RCC 7860 (cell line): ENCODE results near the gene FAM163B.

ENCODE experiments used
- DNase-seq: peaks from one replicate; pipeline ENCODE4 v3.0.0-alpha.2; 2015; ENCODE audit warnings: low spot score
- FAIRE-seq: peaks from 2 replicates; lab custom pipeline; 2012; peaks lifted over from hg19 to GRCh38; lab: Jason Lieb, UNC

The FAM163B gene

DNA sequence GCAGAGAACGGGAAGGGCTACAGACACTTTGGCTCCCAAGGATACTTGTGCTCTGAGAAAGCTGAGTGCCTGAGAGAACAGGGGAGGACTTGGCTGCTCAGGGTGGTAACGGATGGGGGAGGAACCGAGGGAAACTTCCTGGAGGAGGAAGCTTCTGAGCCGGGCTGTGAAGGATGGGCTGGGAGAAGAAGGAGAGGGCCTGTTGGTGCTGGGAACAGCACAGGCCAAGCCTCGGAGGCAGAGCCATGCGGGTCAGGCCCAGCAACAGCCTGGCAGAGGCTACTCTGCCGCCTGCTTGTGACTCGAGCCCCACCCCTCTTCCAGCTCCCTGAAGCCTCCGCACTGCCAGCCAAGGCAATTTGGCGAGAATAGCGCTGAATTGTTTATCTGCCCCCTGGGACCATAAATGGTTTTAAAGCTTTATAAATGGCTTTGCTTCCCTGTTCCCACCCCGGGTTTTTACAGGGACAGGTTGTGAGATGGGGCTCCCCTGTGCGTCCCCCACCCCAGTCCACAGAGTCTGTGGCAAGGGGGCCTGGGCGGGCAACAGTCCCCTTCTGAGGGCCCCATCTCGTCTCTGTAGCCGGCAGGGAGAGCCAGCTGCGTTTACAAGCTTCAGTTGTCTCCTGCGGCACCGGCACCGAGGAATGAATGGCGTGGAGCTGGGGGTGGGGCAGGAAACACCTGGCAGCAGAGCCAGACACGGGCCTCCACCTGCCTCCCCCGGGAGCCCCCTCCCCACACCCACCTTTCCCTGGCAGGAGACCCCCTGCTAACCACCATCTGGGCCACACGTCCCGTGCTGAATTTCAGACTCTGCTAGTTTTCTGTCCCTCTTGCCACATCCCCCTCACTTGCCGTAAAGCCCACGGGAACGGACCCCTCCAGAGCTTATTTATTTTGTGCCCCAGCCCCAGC, 24.4 kb downstream of the FAM163B start:
- no peak for DNase-seq
- FAIRE-seq = no peak

DNA sequence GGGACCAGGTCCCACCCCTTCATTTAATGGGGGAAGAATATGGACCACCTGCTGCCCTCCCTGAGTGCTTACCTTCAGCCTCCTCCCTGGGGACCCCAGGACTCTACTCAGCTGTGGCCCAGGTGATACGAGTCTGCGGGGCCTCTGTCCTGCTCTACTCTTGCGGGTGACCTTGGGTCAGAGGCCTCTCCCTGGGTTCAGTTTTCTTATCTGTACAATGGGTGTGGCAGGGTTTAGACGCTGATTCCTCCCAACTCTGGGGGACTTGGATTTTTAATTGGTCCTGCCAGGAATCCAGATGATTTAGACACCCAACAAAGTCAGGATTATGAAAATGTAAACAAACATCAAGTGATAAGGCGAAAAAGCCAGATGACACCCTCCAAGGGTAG, 25.0 kb downstream of the FAM163B start:
- no peak for FAIRE-seq
- DNase-seq = no peak

DNA sequence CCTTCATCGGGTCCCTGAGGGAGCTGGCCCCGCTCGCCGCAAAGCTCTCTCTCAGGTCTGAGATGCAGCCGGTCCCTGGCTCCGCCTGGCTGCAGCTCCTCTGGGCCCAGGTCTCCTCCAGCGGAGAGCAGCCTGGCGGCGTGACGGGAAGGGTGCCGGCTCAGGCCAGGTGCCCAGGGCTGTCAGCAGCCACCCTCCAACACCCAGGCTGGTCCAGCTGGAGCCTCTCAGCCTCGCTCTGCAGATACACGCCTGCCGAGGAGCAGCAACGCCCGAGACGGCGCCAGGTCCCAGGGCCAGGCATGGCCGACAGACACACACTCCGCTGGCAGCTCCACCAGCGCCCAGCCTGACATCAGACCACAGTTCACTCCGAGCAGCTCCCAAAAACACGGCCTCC, 25.6 kb downstream of the FAM163B start:
- FAIRE-seq = no peak
- DNase-seq = no peak

DNA sequence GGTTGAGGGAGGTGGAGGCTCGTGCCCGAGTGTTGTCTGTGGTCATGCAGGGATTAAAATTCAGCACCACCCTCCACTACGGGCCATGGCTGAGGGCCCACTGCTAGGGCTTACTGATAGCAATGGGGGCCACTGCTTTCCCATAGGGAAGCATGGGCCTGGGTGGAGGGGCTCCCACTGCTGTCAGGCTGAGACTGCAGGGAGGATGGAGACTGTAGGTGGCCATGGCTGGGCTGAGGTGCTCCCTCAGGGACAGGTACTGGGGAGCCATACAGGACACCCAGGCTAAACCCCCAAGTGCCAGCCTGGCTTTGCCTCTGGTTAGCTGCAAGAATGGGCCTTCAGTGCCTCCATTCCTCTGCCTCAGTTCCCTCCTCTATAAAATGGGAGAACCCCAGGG, 26.1 kb downstream of the FAM163B start:
- FAIRE-seq (no peak), DNase-seq (no peak)

DNA sequence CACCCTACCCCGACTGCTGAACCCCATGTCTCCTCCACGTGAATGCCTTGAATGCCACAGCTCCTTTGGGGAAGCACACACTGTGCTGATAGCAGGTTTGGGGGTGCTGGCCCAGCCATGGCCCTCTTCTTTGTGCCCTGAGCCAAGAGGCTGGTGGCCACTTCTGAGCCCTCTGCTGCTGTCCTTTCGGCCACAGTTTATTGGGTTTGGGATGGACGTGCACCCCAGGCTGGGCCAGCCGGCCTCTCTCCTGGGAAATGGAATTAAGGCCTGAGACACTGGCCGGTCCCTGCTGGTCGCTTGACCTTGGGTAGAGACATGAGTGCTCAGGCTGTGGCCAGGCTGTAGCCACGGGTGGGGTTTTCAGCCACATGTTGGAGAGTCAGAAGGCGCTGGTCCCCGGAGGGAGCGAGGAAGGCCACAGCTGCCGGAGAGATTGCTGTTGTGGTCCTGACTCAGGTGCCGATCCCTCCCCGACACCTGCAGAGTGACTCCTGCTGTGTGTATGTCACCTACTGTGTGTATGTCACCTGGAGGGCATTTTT, 26.6 kb downstream of the FAM163B start:
- FAIRE-seq = no peak
- DNase-seq = no peak

DNA sequence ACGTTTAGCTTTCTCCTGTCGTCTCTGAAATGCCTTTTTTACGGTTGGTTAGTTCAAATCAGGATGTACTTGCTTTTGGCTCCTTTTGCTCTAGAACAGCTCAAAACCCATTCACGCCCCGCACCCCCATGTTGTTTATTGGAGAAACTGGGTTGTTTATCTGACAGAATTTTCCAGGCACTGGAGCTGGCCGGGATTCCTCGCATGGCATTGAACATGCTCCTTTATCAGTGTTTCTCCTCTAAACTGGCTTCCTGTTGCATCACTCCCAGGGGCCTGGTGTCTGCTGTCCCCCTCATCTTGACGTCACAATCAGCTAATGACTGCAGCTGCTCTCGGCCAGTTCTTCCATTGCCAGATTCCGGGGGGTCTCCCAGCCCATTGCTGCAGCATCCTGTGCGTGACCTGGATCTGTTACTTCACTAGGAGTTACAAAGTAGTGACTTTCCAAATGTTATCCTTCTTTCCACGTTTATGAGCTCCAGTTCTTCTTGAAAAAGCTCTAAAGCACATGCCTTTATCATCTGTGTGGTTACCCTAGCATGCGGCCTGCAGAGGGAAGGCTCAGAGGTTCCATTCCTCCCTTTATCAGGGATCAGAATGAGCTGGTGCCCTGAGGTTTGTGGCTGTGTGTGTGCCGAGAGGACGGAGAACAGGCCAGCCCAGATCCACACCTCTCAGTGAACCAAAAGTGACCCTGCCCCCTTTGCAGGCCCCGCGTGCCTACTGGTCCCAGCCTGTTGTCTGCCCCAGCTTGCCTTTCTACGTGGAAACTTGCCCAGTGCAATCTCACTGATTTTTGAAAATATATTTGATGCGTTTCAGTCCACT, 27.5 kb downstream of the FAM163B start:
- no peak for DNase-seq
- FAIRE-seq = no peak

DNA sequence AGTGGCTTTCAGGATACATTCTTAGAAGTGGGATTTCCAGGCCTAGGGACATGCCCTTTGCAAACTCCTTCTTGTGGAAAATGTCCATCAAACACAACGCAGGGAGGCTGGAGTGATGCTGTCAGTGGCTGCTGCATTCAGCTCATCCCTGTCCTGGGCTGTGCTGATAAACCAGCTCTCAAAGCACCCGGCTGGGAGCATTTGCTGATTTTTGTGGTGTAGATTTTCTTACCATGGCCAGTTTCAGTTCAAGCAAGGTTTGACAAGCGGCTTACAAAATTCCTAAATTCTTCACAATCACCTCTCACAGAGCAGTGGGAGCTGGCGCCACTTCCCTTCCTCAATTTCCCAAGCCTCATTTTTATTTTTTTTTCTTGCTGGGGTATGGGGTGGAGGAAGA, 28.2 kb downstream of the FAM163B start:
- no peak for DNase-seq
- no peak for FAIRE-seq

DNA sequence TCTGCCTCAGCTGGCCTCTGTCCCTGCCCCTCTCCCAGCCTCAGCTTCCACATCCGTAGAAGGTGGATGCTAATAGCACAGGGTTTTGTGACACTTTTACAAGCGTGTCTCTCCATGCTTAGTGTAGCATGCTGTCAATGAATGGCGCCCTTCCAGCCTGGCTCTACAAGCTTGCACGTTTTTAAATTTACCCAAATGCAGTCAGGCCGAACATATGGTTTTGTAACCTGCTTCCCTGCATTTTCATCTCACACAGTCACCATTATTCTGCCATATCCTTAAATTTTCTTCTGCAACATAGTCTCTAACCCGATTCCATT, 28.8 kb downstream of the FAM163B start:
- no peak for FAIRE-seq
- DNase-seq = no peak

DNA sequence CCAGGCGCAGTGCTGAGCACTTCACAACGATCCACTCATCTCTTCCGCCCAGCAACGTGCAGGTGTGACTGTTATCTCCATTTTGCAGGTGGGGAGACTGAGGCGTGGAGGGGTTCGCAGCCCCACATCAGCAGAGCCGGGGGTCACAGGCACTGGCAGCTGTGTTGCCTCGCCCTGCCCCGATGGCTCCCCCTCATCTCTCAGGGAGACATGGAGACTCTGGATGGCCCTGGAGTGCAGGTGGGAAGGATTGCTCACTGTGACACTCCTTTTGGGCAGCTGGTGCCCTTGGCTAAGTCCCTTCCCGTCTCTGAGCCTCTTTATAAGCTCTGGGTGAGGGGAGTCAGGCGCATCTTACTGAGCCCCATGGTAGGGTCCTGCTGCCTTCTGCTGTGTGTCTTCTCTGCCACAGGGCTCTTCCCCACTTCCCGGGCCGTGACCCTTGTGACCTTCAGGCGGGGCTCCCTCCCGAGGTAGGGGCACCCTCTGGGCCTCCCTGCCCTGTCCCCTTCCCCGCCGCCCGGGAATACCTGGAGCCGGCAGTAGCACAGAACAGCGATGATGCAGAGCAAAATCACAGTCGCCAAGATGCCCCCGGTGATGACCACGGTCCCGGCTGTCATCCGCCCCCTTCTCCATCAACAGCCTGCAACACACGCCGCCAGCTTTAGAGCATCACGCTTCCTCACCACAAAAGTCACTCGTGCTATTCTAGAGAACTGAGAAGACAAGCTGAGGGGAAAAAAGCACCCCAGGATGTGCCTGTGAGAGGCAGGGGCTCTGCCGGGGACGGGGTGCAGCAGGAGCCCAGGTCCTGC, 29.4 kb downstream of the FAM163B start:
- DNase-seq (no peak), FAIRE-seq (no peak)

DNA sequence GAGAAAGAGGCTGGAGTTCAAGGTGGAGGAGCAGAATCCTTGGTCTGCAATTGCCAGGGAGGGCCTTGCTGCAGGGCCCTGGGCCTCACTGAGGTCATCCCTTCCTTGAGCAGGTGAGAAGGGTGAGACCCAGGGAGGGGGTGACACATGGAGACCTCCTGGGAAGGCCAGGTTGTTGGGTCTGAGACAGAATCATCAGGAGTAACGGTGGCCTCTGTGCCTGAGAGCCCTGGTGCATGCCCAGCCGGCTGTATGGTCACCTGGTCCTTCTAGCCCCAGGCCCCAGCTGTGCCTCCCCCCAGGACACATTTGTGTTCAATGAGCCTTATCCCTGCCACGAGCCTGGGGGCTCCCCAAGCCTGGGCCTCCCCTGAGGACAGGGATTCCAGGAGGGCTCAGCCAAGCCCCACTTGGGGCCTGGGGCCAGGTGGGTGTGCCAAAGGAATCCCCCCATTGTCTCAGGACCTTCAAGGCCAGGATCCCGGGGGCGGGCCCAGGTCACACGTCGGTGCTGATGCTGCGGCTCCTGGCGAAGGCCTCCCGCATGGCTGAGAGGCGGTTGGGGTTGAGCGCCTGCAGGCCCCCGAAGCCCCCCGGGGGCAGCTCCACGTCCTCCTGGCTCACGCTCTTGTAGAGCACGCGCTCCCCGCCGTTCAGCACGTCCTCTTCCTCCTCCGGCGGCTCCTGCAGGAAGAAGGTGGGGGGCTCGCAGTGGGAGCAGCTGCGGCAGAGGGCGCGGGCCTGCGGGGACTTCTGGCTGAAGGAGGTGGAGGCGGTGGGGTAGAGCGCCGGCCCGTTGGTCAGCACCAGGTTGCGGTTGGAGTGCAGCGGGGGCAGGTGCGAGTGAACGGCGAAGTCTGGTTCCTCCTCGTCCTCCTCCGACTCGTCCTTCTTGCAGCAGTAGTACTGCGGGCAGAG, 30.4 kb downstream of the FAM163B start:
- DNase-seq (no peak), FAIRE-seq (no peak)

DNA sequence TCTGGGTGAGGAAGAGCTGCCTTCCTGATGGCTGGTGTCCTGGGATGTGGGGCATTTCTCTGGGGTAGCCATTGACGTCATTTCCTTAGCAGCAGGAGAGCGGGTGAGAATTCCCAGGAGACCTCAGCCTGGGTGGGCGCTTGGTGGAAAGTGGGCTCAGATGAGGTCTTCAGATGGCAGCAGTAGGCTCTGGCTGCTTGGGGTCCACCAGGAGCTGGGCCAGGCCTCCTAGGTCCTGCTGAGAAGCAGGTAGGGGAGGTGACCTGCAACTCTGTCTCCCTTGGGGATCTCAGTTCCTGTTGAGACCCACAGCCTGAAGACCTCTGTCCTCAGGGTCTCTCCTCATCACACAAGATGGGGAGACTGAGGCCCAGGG, 31.5 kb downstream of the FAM163B start:
- DNase-seq = no peak
- no peak for FAIRE-seq

DNA sequence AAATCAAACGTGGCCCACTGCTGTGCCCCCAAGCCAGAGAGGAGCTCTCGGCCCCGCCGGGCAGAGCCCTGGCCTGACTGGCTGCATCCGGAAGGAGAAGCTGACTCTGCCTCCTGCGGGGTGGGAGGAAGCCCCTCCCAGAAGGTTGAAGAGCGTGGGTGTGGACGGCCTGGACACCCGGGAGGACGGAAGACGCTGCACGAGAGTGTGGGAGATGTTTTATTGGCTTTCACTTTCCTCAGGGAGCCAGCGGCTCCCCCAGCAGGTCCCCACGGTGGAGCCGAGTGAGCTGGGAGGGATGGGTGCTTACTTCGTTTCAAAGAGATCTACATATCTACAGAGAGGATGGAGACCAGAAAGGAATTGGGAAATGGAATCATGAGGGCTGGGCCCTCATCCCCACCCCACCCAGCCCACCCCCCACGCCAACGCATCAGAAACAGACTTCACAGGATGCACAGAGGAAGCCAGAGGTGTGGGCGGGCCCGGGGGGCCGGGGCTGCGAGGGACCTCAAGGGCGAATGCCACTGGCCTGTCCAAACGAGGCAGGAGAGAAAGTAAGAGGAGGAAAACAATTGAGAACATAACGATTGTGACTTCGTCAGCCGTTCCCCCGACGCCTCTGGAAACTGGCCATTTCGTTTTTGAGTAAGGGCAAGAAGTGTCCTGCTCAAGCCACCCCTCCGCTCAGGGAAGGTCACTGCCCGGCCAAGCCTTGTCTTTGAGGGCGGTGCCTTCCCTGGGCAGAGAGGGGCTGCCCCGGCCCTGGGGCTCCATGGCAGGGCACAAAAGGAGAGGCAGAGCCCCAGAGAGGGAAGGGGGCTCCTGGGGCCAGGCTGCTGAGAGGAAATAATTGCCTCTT, 32.1 kb downstream of the FAM163B start:
- DNase-seq (no peak), FAIRE-seq (no peak)

DNA sequence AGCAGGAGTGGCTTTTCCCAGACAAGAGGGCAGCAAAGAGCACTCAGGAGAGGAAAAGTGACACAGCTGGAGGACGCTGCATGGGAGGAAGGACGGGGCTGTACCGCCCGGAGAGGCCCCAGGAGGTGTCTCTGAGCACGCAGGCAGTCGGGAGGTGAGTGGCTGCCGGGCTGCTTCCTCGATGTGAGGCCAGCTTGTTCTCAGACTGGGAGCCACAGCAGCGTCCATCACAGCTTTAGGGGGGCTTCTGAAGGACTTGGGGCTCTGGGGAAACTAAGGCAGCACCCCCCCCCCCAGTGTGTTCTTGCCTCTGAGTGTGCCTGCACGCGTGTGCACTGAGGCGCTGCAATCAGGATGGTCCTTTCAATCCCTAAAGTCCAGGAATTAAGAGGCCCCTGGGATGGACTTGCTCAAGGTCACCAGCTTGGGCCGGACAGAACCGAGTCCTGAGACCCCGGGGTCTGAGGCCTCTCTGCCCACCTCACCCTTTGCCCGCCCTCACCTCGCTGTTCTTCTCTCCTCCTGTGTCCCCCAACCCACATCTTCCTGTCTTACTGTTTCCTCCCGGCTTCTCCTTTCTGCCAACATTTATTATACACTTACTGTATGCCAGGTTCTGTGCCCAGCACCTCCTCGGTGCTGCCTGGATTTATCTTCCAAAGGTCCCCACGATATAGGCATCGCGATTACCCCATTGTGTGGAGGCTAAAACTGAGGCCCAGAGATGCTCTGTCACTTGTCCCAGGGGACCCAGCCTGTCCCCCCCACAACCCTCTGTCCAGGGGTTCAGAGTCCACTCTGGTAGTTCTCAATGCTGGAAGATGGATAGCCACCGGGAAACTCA, 32.9 kb downstream of the FAM163B start:
- DNase-seq (no peak), FAIRE-seq (no peak)

DNA sequence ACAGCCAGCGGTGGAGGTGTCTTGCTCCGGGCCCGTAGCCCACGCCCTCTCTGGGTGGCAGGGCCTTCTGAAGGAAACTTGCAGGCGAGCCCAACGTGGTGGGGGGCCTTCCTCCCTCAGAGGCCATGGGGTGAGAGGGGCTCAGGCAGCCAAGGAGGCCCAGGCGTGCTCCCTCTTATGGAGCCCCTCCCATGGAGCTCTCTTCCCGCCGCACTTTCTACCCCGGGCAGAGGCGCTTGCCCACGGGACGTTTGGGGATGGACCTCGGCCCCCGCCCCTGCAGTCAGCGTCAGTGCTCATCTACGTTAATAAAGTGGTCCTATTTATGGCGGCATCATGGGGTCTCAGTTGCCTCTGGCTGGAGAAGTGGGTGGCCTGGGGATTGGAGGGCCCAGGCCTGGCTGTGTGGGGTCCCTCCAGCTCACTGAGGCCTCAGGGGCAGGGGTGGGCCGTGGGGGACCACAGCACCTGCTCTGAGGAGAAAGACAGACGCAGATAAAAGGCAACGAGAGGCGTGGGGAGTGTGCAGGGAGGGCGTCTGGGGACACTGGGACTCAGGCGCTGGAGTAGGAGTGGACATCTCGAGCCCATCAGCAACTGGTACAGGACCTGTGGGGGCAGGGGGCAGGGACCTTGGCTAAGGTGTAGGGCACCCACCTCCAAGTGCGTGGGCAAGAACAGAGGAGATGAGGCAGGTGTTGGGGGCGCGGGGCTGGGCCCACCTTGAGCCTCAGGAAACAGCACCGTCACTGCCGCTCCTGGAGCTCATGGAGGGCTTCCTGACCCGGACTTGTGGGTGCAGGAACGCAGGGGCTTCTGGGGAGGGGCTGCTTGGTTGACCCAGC, 33.8 kb downstream of the FAM163B start:
- FAIRE-seq (no peak), DNase-seq (no peak)

DNA sequence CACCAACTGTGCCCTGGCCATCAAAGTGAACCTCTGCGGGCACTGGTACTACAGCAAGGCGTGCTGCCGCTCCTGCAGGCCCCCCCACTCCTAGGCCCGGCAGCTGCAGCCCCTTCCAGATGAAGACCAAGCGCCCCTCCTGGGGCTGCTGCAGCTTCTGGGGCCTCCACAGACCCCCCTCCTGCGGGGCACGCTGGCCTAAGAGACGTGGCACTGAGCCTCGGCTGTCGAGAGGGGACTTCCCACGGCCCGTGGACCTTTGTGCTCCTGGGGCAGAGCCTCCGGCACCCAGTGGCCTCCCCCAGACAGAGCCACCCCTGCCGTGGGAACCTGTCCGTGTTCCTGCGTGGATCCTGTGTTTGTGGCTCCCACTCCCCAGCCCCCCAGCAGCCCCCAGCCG, 34.4 kb downstream of the FAM163B start:
- DNase-seq = no peak
- FAIRE-seq = no peak

DNA sequence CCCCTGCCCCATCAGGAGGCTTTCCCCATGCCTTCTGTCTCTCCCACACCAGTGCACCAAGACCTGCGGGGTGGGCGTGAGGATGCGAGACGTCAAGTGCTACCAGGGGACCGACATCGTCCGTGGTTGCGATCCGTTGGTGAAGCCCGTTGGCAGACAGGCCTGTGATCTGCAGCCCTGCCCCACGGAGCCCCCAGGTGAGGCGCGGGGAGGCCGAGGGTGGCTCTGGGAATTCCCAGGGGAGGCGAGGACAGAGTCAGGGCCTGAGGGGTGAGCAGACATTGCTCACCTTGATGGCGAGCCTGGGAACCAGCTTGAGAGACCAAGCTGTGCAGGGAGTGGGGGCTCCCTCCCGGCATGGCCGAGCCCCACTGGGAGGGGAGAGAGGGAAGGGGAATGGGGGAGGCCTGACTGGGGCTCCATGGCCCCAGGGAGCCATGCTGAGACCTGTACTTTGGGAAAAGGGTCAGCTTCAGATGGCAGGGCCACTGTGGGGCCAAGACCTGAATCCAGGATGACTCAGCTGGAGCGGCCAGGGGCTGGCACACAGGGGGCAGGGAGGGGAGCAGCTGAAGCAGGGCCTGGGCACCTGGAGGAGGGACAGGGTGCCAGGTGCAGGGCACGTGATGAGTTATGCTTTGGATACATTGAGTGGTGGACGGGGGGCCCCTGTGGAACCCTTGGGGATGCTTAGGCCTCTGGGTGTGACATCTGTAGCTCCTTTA, 35.2 kb downstream of the FAM163B start:
- no peak for DNase-seq

More for the DNA sequence above, 35.2 kb downstream of the FAM163B start:
- FAIRE-seq = no peak
